ENCODE measurements around the gene CXorf66. TPM values are rescaled to one million over a fixed set of nuclear protein-coding genes. Genes with fewer than 3 reads are reported as not detected.

CXorf66 gene
- total and polyA plus RNA-seq, 2 of the 4 experiments (the other 2 are of a cell fraction) = not detected

GRCh38 chrX:139909712-139910111, 55.6 kb downstream of the CXorf66 start:
- no peaks in the 10 kb centered on the region for H3K9me3 ChIP-seq (ENCODE audit: control insufficient read depth, insufficient read depth, low read length)
- peaks cover 9 to 26% of the 10 kb centered on the region in 2 experiments for H3K79me1 ChIP-seq (ENCODE audit: low read depth in 1 of 2, low read length in 2 of 2)
- dilution Hi-C loops (cut with HindIII; ENCODE audit: low sequenced_read_pairs, unreplicated experiment) (no loop called here), intact Hi-C loops (cut with micrococcal nuclease) (no loop called here), in situ Hi-C loops (cut with MboI; ENCODE audit: low sequenced_read_pairs) (no loop called here)
- no peak overlapping the region for H3K56ac ChIP-seq (ENCODE audit: extremely low read depth, insufficient read depth, low read length)
- H2BK120ac ChIP-seq (ENCODE audit: low read depth, low read length) = no peak overlapping the region
- no peak for TF ChIP-seq FOS (IDR thresholded peaks at IDR 0.05; ENCODE audit: low read depth, low read length)
- no peak for TF ChIP-seq NFE2L2 (IDR thresholded peaks at IDR 0.05; ENCODE audit: low read depth, low read length)
- TF ChIP-seq MXI1 (IDR thresholded peaks at IDR 0.05; ENCODE audit: borderline replicate concordance, low read depth, low read length) = no peak
- TF ChIP-seq POLR2A (IDR thresholded peaks at IDR 0.05; ENCODE audit: low read depth, low read length) = no peak
- ATAC-seq (ENCODE audit: low read depth) (no peak), DNase-seq (no peak)
- H4K91ac ChIP-seq (ENCODE audit: insufficient read depth, low read depth, low read length) = no peak overlapping the region
- no CpG with 5 or more reads among the region's 3 CpGs for WGBS, 2 experiments (ENCODE audit: extremely low coverage in 2 of 2, insufficient read length in 1 of 2)
- H3K4ac ChIP-seq (ENCODE audit: low read depth, low read length) = no peak overlapping the region
- no peaks in the 10 kb centered on the region for H3K4me1 ChIP-seq (ENCODE audit: control insufficient read depth, insufficient read depth, low read length)
- no peak overlapping the region for H2BK5ac ChIP-seq (ENCODE audit: low read depth, low read length, poor library complexity, severe bottlenecking)
- no peak overlapping the region for H3K23ac ChIP-seq (ENCODE audit: low read depth, low read length)
- POLR2A ChIA-PET (ENCODE audit: unreplicated experiment) = no interaction called here
- no peaks in the 10 kb centered on the region for H3K27me3 ChIP-seq (ENCODE audit: control insufficient read depth, insufficient read depth, low read length)
- no TSS peak for BruUV-seq (replicated peaks)
- no peak overlapping the region for H3K4me2 ChIP-seq (ENCODE audit: low read depth, low read length)
- CTCF ChIA-PET = no interaction called here
- no peak overlapping the region for H2AK9ac ChIP-seq (replicated peaks; ENCODE audit: low read depth, low read length, poor library complexity)
- H4K20me1 ChIP-seq (ENCODE audit: insufficient read depth, low read length) = peaks cover 2% of the 10 kb centered on the region
- no peak overlapping the region for H3K27ac ChIP-seq (ENCODE audit: insufficient read depth, low read length)
- no peak overlapping the region for H3K14ac ChIP-seq (replicated peaks; ENCODE audit: low read depth, low read length)
- H3K4me3 ChIP-seq (ENCODE audit: insufficient read depth, low read depth, low read length) = no peak overlapping the region
- H2AK5ac ChIP-seq (ENCODE audit: low read depth, low read length) = no peak overlapping the region
- no peak overlapping the region; a peak in 1 of 4 replicates for H4K8ac ChIP-seq (ENCODE audit: low read depth in 2 of 2, low read length in 2 of 2)
- no peak overlapping the region for H2AFZ ChIP-seq (replicated peaks; ENCODE audit: low read length, poor library complexity)
- H3K36me3 ChIP-seq (ENCODE audit: control insufficient read depth, insufficient read depth, low read length) = no peaks in the 10 kb centered on the region
- no peak overlapping the region for H2BK15ac ChIP-seq (ENCODE audit: low read depth, low read length)
- H3K9ac ChIP-seq (ENCODE audit: low read depth, low read length) = no peak overlapping the region
- no peak overlapping the region for H4K5ac ChIP-seq (ENCODE audit: low read depth, low read length)
- no peaks in the 10 kb centered on the region for H3K9me1 ChIP-seq (ENCODE audit: insufficient read depth, low read length)
- no peak overlapping the region for H2BK20ac ChIP-seq (ENCODE audit: low read depth, low read length)
- no peak overlapping the region for H3K18ac ChIP-seq (ENCODE audit: low read depth, low read length)

All from IMR-90 (cell line).